ENCODE data around the gene GSTCD.
A peak's percentile ranks its signal among the peaks of the same experiment; 100 is the strongest.

GSTCD gene

GRCh38 chr4:105708181-105709080, at the start of gene GSTCD, which contains the start of gene INTS12:
Gene GSTCD, plus strand, starts transcription at chr4:105708784. Its CDS starts 8,830 bp downstream, at chr4:105717614.
Gene INTS12, minus strand, starts transcription at chr4:105708689. Its CDS starts 8,684 bp downstream, at chr4:105700005.
- no peak for TF ChIP-seq CTCF (IDR thresholded peaks at IDR 0.05; ENCODE audit: control insufficient read depth, extremely low read depth, insufficient read depth)
- peak within 1 kb of the TSS; percentile 83 for H3K4me3 ChIP-seq (ENCODE audit: low read depth, low read length)

DNA sequence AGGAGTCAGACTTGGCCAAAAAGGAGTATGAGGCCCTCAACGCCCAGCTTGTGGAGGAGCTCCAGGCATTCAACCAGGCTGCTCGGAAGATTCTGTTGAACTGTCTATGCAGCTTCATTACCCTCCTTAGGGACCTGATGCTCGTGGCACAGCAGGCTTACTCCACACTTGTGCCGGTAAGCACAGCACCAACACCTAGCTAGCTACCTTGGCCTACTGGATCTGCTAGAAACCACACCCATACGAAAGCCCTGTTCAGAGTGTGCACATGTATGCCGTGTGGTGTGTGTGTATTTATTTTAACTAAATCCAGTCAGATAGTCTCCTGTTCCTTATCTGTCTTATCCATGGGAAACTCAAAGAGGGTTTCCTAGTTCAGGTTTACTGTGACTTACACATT, 49.4 kb upstream of the GSTCD start:
- DNase-seq (ENCODE audit: low read depth), result no peak
- H3K4me3 ChIP-seq (ENCODE audit: low read depth, low read length), result no peak overlapping the region
- no peak for TF ChIP-seq CTCF (IDR thresholded peaks at IDR 0.05; ENCODE audit: control insufficient read depth, extremely low read depth, insufficient read depth)

More at GRCh38 chr4:105708181-105709080, at the start of gene GSTCD, which contains the start of gene INTS12:
- DNase-seq (ENCODE audit: low read depth), result peak; percentile 88

- DNase-seq (ENCODE audit: low read depth), result no peak
- TF ChIP-seq CTCF (IDR thresholded peaks at IDR 0.05; ENCODE audit: control insufficient read depth, extremely low read depth, insufficient read depth), result no peak
- no peak overlapping the region for H3K4me3 ChIP-seq (ENCODE audit: low read depth, low read length)
These were observed 47.6 kb upstream of the GSTCD start for GRCh38 chr4:105661028-105661427.

DNA sequence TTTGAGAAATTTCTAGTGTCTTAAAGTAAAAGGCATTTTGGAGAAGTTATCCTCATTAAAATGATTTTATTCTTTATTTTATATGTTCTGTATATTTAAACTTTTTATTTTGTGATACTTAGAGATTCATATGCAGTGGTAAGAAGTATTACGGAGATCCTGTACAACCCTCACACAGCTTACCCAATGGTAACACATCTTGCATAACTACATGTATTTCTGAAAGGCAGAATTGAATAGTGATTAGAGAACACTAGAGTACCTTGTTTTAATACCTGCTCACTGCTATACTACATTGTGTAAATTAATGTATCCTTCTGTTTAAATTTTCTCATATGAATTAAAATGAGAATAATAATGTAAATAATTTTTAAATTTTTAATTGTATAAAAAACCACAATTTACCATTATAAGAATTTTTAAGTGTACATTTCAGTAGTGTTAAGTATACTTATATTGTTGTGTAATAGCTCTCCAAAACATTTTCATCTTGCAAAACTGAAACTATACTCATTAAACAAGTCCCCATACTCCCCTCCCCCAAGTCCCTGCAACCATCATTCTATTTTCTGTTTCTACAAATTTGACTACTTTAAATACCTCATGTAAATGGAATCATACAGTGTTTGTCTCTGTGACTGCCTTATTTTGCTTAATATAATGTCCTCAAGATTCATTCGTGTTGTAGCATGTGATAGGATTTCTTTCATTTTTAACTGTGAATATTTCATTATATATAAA, 45.5 kb upstream of the GSTCD start:
- TF ChIP-seq CTCF (IDR thresholded peaks at IDR 0.05; ENCODE audit: control insufficient read depth, extremely low read depth, insufficient read depth), result no peak
- DNase-seq (ENCODE audit: low read depth), result no peak

DNA sequence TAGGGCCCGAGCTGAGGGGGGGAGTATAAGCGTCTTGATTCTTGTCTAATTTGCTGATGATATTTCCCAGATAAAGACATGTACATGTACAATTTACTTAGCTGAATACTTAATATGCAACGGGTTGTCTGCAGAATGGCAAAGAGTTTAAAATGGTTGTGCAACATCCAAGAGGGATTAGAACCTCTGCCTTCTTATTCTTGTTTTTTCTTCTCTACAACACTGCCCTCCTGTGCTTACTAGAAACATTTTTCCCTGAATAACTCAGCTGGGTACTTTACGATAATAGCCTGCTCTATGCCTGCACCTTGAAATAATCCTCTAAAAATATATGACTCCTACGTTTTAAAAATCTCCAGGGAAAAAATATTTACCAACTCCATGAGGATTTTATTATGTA, 41.9 kb upstream of the GSTCD start:
- DNase-seq (ENCODE audit: low read depth), result no peak
- no peak overlapping the region for H3K4me3 ChIP-seq (ENCODE audit: low read depth, low read length)
- TF ChIP-seq CTCF (IDR thresholded peaks at IDR 0.05; ENCODE audit: control insufficient read depth, extremely low read depth, insufficient read depth), result peak; percentile 45

More for the DNA sequence above, 45.5 kb upstream of the GSTCD start:
- no peak overlapping the region for H3K4me3 ChIP-seq (ENCODE audit: low read depth, low read length)

- DNase-seq (ENCODE audit: low read depth), result no peak
- no peak for TF ChIP-seq CTCF (IDR thresholded peaks at IDR 0.05; ENCODE audit: control insufficient read depth, extremely low read depth, insufficient read depth)
- H3K4me3 ChIP-seq (ENCODE audit: low read depth, low read length), result no peak overlapping the region
These were observed 37.9 kb upstream of the GSTCD start for GRCh38 chr4:105670684-105671083.

Data from LNCaP clone FGC (cell line).